Smooth muscle cell of trachea (primary cell): ENCODE results near the gene PTPN22. TPM values are rescaled to one million over a fixed set of nuclear protein-coding genes. Genes with fewer than 3 reads are reported as not detected.

Experiments used
- total RNA-seq: library from RNA; depleted of rRNA; stranded (reverse); fragments of >200 nt; gene quantifications from 2 replicates; pipeline ENCODE4 v1.2.1, GENCODE V29; 2014

PTPN22 gene
- total RNA-seq: 1.2 and 1.3 TPM in 2 replicates

DNA sequence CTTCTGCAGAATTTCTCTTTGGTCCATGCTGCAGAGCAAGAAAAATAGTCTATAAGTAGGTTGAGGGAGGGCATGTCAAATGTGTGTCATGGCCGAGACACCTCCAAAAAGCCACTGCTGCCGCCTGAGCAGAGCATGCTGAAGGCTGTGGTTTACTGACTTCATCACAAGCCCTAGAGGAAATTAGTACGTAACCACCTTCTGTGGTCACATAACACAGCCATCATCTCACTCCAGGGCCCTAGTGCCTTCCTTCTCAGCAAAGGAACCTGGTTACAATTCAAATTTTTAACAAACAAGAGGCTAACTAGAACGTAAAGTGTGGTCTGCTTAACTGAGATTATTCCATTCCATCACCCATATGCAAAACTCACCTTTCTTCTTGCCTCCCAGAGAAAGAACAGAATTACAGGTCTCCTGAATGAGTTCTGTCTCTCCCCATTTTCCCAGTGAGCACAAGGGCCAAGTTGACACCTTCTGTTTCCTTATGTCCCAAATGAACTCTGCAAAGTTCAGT lies at the start of gene PTPN22:
PTPN22 (minus strand) TSS at position 116 of the 517 bp plus-strand sequence.

DNA sequence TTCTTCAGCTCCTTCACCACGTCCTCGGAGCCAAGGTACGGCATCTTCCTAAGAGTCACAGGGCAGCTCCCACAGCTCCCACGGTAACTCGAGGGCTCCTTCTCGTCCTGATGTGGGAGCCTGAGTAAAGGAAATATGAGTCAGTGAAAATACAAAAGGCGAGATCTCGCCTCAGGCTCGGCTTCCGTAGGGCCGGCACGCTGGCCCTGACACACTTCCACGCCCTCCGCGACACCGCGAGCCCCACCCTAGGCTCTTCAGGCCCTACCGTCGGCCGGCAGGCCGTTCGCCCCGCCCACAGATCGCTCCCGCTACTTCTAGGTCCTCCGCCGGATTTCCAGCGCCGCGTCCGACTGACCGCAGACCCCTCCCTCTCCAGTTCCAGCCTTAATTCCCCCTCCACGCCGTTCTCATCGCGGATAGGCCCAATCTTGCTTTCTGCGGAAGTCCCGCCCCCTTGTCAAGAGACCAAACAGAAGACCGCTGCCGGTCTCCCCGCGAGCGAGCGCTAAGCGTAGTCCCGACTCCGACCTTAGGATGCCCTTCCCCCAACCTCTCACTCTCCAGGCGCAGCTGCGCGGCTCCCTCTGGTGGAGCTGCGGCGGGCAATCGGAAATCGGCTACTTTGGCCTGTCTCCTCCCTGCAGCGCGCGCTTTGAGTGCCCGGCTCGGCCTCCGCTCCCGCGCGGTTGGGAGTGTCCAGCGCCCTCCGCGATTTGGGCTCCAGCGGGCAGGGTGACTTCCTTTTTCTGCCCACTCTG lies 33.3 kb upstream of the PTPN22 start, which contains the start of the genes AP4B1 and DCLRE1B:
AP4B1 (minus strand) TSS at position 126 of the 761 bp plus-strand sequence; CDS start at position 44, 82 bp downstream.
DCLRE1B (plus strand) TSS at position 653 of the 761 bp plus-strand sequence. CDS start 261 bp downstream, outside the sequence.

DNA sequence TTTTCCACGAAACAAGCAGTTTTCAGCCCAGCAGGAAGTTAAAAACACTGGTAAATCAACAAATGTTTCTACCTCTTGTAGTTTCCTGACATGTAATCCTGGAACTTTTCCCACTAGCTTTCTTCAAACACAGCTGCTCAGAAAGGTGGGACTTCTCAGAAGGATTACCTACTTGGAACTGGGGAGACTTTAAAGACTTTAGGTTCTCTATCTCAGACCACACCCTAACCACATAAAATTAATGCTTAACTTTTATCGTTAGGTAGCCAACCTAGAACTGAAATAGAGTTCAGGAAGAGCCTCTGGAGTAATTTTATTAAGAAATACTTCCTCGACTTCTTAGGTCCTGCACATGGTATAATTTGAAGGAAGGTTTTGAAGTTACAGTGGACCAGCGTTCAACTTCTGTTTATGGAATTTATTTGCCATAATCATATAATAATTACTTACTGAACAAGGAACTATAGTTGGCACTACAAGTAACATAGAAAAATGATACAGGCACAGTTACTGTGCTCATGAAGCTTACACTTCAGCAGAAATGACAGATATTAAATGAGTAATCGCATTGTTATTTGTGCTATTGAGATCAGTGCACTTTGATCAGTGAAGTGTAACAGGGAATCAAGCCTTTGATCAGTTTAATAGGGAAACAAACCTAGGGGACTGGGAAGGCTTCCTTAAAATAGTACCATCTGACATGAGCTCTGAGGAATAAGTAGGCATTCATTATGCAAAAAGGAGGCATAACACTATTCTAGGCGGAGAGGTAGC lies 16.1 kb upstream of the PTPN22 start, which contains the start of gene BCL2L15:
BCL2L15 (minus strand) TSS at position 180 of the 774 bp plus-strand sequence. CDS start 206 bp downstream, outside the sequence.

DNA sequence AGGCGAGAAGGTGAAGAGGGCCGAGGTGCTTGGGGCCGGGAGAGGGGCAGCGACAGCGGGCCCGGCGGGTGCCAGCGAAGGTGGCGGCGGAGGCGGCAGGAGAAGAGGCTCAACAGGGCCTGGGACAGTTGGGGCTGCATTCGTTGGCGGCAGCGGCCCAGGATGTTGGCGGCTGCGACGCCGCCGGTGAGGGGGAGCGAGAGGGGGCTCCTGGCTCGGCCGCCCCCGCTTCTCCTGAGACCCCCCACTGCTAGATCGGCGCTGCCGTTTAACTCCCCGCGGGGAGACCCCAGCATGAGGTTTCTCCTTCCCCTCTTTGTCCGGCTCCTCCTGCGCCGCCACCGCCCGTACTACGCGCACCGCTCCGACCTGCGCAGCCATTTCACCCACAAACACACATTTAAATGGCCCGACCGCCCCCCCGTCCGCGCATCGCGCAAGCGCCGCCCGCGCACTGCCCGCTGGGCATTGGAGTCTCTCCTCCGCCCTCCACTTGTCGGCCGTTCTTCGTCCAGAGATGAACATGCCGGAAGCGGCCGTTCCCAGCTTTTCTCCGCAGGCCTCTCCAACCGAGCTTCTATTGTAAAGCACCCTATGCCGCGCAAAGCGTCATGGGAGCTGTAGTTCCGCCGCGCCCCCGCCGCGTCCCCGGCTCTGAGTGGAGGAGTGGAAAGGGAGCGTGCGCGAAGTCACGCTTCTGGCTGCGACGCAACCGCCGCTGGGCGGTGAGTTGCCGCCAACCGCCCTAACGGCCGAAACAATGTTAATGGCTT lies 59.4 kb downstream of the PTPN22 start, which contains the start of gene RSBN1:
RSBN1 (minus strand) TSS at position 589 of the 773 bp plus-strand sequence; CDS start at position 525, 64 bp downstream.

Other genes with a start within 250 kb of the PTPN22 start
- gene PHTF1, start 112.2 kb downstream of the PTPN22 start, total RNA-seq: 31.4 and 44.4 TPM in 2 replicates
- gene RSBN1, start 59.2 kb downstream of the PTPN22 start, total RNA-seq: 6.9 and 12.1 TPM in 2 replicates
- gene BCL2L15, start 15.9 kb upstream of the PTPN22 start, total RNA-seq: under 0.01 and 0.17 TPM in 2 replicates
- 18.7 and 27.2 TPM in 2 replicates for gene AP4B1, start 33.1 kb upstream of the PTPN22 start, total RNA-seq
- 1.2 and 2.2 TPM in 2 replicates for gene DCLRE1B, start 33.6 kb upstream of the PTPN22 start, total RNA-seq
- 18.2 and 21.0 TPM in 2 replicates for gene HIPK1, start 57.6 kb upstream of the PTPN22 start, total RNA-seq
- gene OLFML3, start 107.8 kb upstream of the PTPN22 start, total RNA-seq: 139 and 144 TPM in 2 replicates